ENCODE measurements around the gene MYO9B. TPM values are rescaled to one million over a fixed set of nuclear protein-coding genes. Genes with fewer than 3 reads are reported as not detected.

Gene MYO9B
- total and polyA plus RNA-seq, 2 experiments from 2014 or later, result 29.9 to 32.4 TPM

DNA sequence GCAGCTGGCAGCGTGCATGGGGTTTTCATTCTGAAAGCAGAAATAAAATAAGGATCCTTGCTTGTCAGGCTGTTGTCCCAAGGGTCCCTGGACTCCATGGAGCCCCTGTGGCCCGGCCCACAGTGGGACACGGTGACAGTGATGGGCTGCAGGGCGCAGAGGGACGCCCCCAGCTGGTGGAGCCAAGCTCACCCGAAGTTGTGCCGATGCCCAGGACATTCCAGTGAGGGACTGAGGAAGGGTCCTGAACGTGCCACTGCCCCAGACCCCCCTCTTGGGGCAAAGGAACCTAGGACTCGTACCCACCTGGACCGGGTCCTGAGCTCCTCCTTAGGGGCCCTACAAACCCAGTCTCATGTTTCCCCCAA is 35.0 kb downstream of the MYO9B start:
- TF ChIP-seq, protein P1, sequence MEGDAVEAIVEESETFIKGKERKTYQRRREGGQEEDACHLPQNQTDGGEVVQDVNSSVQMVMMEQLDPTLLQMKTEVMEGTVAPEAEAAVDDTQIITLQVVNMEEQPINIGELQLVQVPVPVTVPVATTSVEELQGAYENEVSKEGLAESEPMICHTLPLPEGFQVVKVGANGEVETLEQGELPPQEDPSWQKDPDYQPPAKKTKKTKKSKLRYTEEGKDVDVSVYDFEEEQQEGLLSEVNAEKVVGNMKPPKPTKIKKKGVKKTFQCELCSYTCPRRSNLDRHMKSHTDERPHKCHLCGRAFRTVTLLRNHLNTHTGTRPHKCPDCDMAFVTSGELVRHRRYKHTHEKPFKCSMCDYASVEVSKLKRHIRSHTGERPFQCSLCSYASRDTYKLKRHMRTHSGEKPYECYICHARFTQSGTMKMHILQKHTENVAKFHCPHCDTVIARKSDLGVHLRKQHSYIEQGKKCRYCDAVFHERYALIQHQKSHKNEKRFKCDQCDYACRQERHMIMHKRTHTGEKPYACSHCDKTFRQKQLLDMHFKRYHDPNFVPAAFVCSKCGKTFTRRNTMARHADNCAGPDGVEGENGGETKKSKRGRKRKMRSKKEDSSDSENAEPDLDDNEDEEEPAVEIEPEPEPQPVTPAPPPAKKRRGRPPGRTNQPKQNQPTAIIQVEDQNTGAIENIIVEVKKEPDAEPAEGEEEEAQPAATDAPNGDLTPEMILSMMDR (IDR thresholded peaks at IDR 0.05; ENCODE audit: poor library complexity), result no peak
- TF ChIP-seq EZH2 (IDR thresholded peaks at IDR 0.05; ENCODE audit: borderline replicate concordance) (no peak), EZH2phosphoT487 (IDR thresholded peaks at IDR 0.05; ENCODE audit: low read depth, severe bottlenecking, unreplicated experiment) (no peak)
- WGBS (ENCODE audit: low lambda C conversion rate, missing lambda C conversion rate), result 97% methylated on average over 10 of the region's 10 CpGs
- DNase-seq (ENCODE audit: low spot score), result no peak
- no peak overlapping the region for H2AFZ ChIP-seq
- H3K9me3 ChIP-seq (ENCODE audit: low read depth), result no peaks in the 10 kb centered on the region
- no peaks in the 10 kb centered on the region for H3K9me2 ChIP-seq (replicated peaks; ENCODE audit: insufficient read depth)
- no peak overlapping the region for H3K4me3 ChIP-seq
- H3K79me2 ChIP-seq, result peaks cover 25% of the 10 kb centered on the region
- no peak overlapping the region for H3K4me2 ChIP-seq
- no peak overlapping the region for H3K27ac ChIP-seq
- H4K20me1 ChIP-seq (ENCODE audit: insufficient read depth, poor library complexity, severe bottlenecking), result no peaks in the 10 kb centered on the region
- no peaks in the 10 kb centered on the region for H3K27me3 ChIP-seq
- peaks cover 10% of the 10 kb centered on the region for H3K4me1 ChIP-seq (ENCODE audit: insufficient read depth)
- H3K36me3 ChIP-seq (replicated peaks; ENCODE audit: insufficient read depth, low read depth), result no peaks in the 10 kb centered on the region

DNA sequence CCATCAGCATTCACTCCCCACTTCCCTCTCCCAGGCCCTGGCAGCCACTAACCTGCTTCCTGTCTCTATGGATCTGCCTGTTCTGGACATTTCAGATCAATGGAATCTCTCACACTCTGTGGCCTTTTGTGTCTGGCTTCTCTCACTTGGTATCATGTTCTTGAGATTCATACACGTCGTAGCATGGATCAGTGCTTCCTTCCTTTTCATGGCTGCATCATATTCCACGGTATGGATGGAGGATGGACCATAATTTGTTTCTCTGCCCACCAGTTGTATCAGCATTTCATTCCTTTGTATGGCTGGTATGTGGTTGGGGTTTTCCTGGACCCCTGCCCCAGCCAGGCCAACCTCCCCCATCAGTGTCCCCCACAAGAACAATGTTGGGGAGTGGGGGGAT is 36.2 kb downstream of the MYO9B start:
- H3K4me1 ChIP-seq (ENCODE audit: insufficient read depth), result peaks cover 10% of the 10 kb centered on the region
- TF ChIP-seq EZH2 (IDR thresholded peaks at IDR 0.05; ENCODE audit: borderline replicate concordance) (no peak), EZH2phosphoT487 (IDR thresholded peaks at IDR 0.05; ENCODE audit: low read depth, severe bottlenecking, unreplicated experiment) (no peak)
- TF ChIP-seq, protein P1 (IDR thresholded peaks at IDR 0.05; ENCODE audit: poor library complexity), result no peak
- no peak for DNase-seq (ENCODE audit: low spot score)
- WGBS (ENCODE audit: low lambda C conversion rate, missing lambda C conversion rate), result 94% methylated on average over 3 of the region's 3 CpGs
- H3K4me2 ChIP-seq, result no peak overlapping the region
- H3K27ac ChIP-seq, result no peak overlapping the region
- H3K36me3 ChIP-seq (replicated peaks; ENCODE audit: insufficient read depth, low read depth), result no peaks in the 10 kb centered on the region
- peaks cover 25% of the 10 kb centered on the region for H3K79me2 ChIP-seq
- H3K9me3 ChIP-seq (ENCODE audit: low read depth), result no peaks in the 10 kb centered on the region
- H3K4me3 ChIP-seq, result no peak overlapping the region
- no peaks in the 10 kb centered on the region for H4K20me1 ChIP-seq (ENCODE audit: insufficient read depth, poor library complexity, severe bottlenecking)
- no peaks in the 10 kb centered on the region for H3K27me3 ChIP-seq
- H2AFZ ChIP-seq, result no peak overlapping the region
- H3K9me2 ChIP-seq (replicated peaks; ENCODE audit: insufficient read depth), result no peaks in the 10 kb centered on the region

DNA sequence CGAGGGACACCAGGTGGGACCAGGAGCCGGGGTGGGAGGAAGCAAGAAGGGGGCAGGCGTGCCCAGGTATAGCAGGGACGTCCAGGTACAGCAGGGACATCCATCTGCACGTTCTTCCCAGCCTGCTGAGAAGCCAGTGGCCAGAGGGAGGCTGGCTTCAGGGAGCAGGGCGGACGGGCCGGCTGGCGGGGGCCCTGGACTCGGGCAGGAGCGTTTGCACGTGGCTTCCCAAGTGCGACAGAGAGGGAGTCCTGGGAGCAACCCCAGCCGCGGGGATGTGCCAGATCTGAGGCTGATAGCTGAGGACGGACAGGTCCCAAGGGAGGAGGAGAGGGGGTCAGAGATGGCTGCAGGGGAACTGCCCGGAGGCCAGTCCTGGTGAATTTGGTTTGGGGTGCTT is 36.7 kb downstream of the MYO9B start:
- Histone ChIP-seq H3K79me2 (peaks cover 25% of the 10 kb centered on the region), H4K20me1 (ENCODE audit: insufficient read depth, poor library complexity, severe bottlenecking) (no peaks in the 10 kb centered on the region), H3K4me1 (ENCODE audit: insufficient read depth) (peaks cover 10% of the 10 kb centered on the region), H3K9me2 (replicated peaks; ENCODE audit: insufficient read depth) (no peaks in the 10 kb centered on the region), H3K27me3 (no peaks in the 10 kb centered on the region), H3K4me2 (no peak overlapping the region), H3K36me3 (replicated peaks; ENCODE audit: insufficient read depth, low read depth) (no peaks in the 10 kb centered on the region), H3K9me3 (ENCODE audit: low read depth) (no peaks in the 10 kb centered on the region), H3K4me3 (no peak overlapping the region), H2AFZ (no peak overlapping the region), H3K27ac (no peak overlapping the region)
- TF ChIP-seq EZH2phosphoT487 (IDR thresholded peaks at IDR 0.05; ENCODE audit: low read depth, severe bottlenecking, unreplicated experiment) (no peak), EZH2 (IDR thresholded peaks at IDR 0.05; ENCODE audit: borderline replicate concordance) (no peak)
- TF ChIP-seq, protein P1 (IDR thresholded peaks at IDR 0.05; ENCODE audit: poor library complexity), result no peak
- DNase-seq (ENCODE audit: low spot score), result no peak
- 94% methylated on average over 17 of the region's 17 CpGs for WGBS (ENCODE audit: low lambda C conversion rate, missing lambda C conversion rate)

DNA sequence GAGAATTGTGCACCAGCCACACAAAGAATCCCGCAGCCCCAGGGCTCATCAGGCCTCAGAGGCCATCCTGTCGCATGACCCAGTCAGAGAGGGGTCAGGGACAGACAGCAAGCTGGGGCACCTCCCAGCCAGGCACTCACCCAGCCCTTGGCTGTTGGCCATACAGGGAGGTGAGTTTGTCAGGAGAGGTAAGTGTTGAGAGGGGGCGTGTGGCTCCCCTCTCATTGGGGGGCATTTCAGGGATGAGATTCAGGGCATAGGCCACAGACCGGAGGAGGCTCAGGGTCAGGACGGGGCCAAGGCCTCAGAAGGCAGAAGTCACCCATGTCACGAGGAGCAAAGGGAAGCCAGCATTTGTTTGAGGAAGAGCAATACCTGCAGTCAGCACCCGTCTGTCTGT is 37.1 kb downstream of the MYO9B start:
- no peak for TF ChIP-seq EZH2phosphoT487 (IDR thresholded peaks at IDR 0.05; ENCODE audit: low read depth, severe bottlenecking, unreplicated experiment)
- TF ChIP-seq EZH2 (IDR thresholded peaks at IDR 0.05; ENCODE audit: borderline replicate concordance), result no peak
- TF ChIP-seq, protein P1 (IDR thresholded peaks at IDR 0.05; ENCODE audit: poor library complexity), result no peak
- Histone ChIP-seq H3K4me2 (no peak overlapping the region), H3K36me3 (replicated peaks; ENCODE audit: insufficient read depth, low read depth) (no peaks in the 10 kb centered on the region), H3K27ac (no peak overlapping the region), H3K4me3 (no peak overlapping the region), H3K27me3 (no peaks in the 10 kb centered on the region), H3K9me3 (ENCODE audit: low read depth) (no peaks in the 10 kb centered on the region), H3K9me2 (replicated peaks; ENCODE audit: insufficient read depth) (no peaks in the 10 kb centered on the region), H2AFZ (no peak overlapping the region), H3K4me1 (ENCODE audit: insufficient read depth) (peaks cover 6% of the 10 kb centered on the region), H4K20me1 (ENCODE audit: insufficient read depth, poor library complexity, severe bottlenecking) (no peaks in the 10 kb centered on the region), H3K79me2 (peaks cover 25% of the 10 kb centered on the region)
- DNase-seq (ENCODE audit: low spot score), result no peak
- WGBS (ENCODE audit: low lambda C conversion rate, missing lambda C conversion rate), result 95% methylated on average over 7 of the region's 7 CpGs

Data from hepatocyte (in vitro differentiated cells).